ENCODE data around the gene TCF7L1.

The TCF7L1 gene

GRCh38 chr2:85356186-85356585, 223.0 kb downstream of the TCF7L1 start:
- no peak for DNase-seq (ENCODE audit: low read depth in 2 of 2)

GRCh38 chr2:85357736-85358135, 224.5 kb downstream of the TCF7L1 start:
- no peak for DNase-seq (ENCODE audit: low read depth in 2 of 2)
